ENCODE results near the gene STEAP2.

STEAP2 gene

DNA sequence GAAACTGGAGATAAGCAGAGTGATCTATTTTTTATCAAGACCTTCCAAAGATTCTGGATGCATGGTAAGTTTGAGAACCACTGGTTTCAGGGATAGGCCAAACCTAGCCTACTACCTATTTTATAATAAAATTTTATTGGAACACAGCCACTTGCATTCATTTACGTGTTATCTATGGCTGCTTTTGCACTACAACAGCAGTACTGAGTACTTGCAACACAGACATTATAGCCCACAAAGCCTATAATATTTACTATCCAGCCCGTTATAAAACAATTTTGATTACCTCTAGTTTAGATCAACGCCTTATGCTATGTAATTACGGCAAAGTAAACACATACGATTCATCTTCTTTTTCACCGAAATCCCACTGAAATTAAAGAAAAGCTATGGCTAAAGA is 38.9 kb upstream of the STEAP2 start:
- H3K4me3 ChIP-seq (ENCODE audit: low read depth, low read length): no peak overlapping the region
- DNase-seq (ENCODE audit: low read depth): no peak
- TF ChIP-seq, protein P1, sequence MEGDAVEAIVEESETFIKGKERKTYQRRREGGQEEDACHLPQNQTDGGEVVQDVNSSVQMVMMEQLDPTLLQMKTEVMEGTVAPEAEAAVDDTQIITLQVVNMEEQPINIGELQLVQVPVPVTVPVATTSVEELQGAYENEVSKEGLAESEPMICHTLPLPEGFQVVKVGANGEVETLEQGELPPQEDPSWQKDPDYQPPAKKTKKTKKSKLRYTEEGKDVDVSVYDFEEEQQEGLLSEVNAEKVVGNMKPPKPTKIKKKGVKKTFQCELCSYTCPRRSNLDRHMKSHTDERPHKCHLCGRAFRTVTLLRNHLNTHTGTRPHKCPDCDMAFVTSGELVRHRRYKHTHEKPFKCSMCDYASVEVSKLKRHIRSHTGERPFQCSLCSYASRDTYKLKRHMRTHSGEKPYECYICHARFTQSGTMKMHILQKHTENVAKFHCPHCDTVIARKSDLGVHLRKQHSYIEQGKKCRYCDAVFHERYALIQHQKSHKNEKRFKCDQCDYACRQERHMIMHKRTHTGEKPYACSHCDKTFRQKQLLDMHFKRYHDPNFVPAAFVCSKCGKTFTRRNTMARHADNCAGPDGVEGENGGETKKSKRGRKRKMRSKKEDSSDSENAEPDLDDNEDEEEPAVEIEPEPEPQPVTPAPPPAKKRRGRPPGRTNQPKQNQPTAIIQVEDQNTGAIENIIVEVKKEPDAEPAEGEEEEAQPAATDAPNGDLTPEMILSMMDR (IDR thresholded peaks at IDR 0.05; ENCODE audit: insufficient read depth, low read depth, low read length, missing control alignments): no peak

DNA sequence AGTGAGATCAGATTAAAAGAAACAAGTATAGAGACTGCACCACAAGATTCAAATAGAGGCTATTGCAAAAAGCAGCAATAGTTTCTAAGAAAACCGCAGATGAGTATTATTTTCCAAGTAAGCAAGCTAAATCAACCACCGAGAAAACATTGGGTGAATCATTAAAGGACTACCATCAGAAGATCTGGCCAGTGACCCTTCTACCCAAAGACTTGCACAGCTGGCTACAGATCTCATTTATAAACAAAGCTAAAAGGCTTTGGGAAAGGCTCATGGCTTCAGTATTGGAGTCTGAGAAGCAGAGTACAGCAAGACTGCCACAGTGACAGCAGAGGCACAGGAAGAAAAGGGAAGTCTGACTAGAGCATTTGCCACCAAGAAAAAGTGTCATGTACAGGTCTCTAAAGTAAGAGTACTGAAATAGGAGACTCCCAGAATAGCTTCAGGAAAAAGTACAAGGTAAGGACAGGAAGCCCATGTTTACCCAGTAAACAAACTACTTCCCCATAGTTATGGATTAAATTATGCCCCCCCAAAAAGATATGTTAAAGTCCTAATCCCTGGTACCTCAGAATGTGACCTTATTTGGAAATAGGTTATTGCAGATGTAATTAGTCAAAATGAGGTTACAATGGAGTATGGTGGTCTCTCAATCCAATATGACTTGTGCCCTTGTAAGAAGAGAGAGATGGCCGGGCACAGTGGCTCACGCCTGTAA is 38.3 kb upstream of the STEAP2 start:
- TF ChIP-seq, protein P1 (IDR thresholded peaks at IDR 0.05; ENCODE audit: insufficient read depth, low read depth, low read length, missing control alignments): no peak
- DNase-seq (ENCODE audit: low read depth): peak; percentile 31

DNA sequence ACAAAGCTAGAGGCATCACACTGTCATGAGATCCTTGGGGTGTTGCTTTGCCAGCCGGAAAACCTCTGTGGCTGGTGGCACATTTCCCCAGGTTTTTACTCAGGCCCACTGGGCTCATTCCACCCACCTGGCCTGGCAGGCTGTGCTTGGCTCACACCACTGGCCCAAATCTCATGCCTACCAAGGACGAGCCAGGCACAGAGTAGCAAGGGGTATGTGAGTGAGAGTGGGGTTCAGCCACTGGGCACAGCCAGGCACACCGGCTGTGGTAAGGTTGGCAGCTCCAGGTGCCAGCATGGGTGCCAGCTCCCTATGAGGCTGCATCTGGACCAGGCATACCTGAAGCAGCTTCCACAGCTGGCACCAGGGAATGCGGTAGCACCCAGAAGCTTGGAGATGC is 35.9 kb upstream of the STEAP2 start:
- no peak for DNase-seq (ENCODE audit: low read depth)
- TF ChIP-seq, protein P1 (IDR thresholded peaks at IDR 0.05; ENCODE audit: insufficient read depth, low read depth, low read length, missing control alignments): no peak
- no peak overlapping the region for H3K4me3 ChIP-seq (ENCODE audit: low read depth, low read length)

More for the DNA sequence above, 38.3 kb upstream of the STEAP2 start:
- H3K4me3 ChIP-seq (ENCODE audit: low read depth, low read length): no peak overlapping the region

DNA sequence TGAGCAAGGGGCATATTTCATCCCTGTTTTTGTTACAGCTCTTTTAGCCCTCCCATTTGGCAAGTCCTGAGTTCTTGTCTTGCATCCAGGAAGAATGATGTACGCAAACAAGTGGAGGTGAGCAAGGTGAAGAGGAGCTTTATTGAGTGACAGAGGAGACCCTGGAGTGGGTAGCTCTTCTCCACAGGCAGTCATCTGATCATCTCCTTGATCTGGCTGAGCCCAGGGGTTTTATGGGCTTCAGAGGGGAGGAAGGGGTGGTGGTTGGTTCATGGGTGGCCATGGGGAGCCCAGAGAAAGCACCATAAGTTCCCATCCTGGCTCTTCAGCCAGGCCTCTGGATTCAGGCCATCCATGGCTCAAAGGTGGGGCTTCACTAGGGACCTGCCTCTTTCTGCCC is 35.3 kb upstream of the STEAP2 start:
- no peak overlapping the region for H3K4me3 ChIP-seq (ENCODE audit: low read depth, low read length)
- TF ChIP-seq, protein P1 (IDR thresholded peaks at IDR 0.05; ENCODE audit: insufficient read depth, low read depth, low read length, missing control alignments): no peak
- DNase-seq (ENCODE audit: low read depth): no peak

DNA sequence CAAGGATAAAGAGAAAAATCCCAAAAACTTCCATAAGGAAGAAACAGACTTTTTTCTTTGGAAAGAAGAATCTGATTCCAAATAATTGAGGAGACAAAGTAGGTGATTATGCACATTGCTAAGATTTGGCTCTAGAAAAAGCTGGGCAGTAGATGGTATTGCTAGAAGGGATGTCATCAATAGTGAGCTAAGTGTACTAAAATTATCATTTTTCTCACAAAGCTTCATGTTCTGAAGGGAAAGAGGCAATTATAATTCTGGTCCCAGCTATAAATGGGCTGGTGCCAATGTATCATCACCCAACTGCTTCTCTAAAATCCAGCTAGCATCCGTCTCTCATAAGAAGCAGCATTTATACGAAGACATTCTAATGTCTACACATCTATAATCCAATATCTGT is 33.4 kb upstream of the STEAP2 start:
- H3K4me3 ChIP-seq (ENCODE audit: low read depth, low read length): no peak overlapping the region
- no peak for DNase-seq (ENCODE audit: low read depth)
- TF ChIP-seq, protein P1 (IDR thresholded peaks at IDR 0.05; ENCODE audit: insufficient read depth, low read depth, low read length, missing control alignments): no peak

DNA sequence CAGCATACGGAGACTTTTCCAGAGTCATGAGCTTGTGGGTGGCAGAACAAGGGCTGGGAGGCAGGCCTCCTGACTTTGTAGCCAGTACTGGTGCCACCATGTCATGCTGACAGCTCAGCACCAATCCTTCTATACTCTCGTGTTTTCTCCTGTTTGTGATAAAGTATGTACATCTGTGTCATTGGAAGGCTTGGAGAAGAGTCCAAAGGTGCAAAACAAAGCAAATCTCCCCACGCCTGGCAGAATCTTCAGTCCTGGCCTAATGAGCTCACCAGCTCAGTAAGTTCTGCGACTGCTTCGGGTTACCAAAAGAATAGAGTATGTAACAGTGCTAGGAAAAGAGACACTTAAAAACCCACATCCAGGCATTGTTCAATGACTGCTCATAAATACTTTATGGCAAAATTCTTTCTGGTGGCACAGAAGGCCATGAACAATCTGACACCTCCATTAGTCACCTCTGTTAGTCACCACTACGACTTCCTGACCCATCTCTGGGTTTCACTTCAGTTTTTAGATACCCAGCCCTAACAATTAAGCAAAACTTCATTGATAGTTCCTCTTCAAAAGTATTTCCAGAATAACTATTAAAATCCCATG is 32.8 kb upstream of the STEAP2 start:
- DNase-seq (ENCODE audit: low read depth): peak; percentile 64
- TF ChIP-seq, protein P1 (IDR thresholded peaks at IDR 0.05; ENCODE audit: insufficient read depth, low read depth, low read length, missing control alignments): no peak
- no peak overlapping the region for H3K4me3 ChIP-seq (ENCODE audit: low read depth, low read length)
